GM12878 (cell line): ENCODE measurements around the gene RPGR. TPM values are rescaled to one million over a fixed set of nuclear protein-coding genes. Genes with fewer than 3 reads are reported as not detected.

Source experiments
- ATAC-seq: fragments of 200-7000 bp; cut with Tn5 transposase; 3 replicates; pipeline ENCODE4 v1.9.1; 2020; ENCODE audit warnings: mild to moderate bottlenecking, moderate library complexity
- BruUV-seq: library from RNA; stranded (reverse); fragments of 400-500 nt; replicated peaks from 2 replicates; lab custom pipeline; 2021; lab: Mats Ljungman, UMichigan
- CTCF ChIA-PET: fragments of 300-600 bp; sonication (Branson Sonifier 250); formaldehyde crosslinking; extraction: SDS; loops from one replicate; lab custom pipeline; 2021; ENCODE audit warnings: inconsistent platforms; lab: Yijun Ruan, JAX
- POLR2A ChIA-PET: fragments of 350-600 bp; formaldehyde crosslinking; extraction: SDS; loops from one replicate; lab custom pipeline; 2021; ENCODE audit warnings: inconsistent platforms; lab: Charles Lee
- RAD21 ChIA-PET: fragments of 300-600 bp; sonication (Branson Sonifier 250); formaldehyde crosslinking; loops from one replicate; lab custom pipeline; 2023; ENCODE audit warnings: antibody characterized with exemption; ENCODE audit not compliant: unreplicated experiment; lab: Charles Lee
- SMC1A ChIA-PET: fragments of 300-600 bp; sonication (Branson Sonifier 250); formaldehyde crosslinking; loops from one replicate; lab custom pipeline; 2023; ENCODE audit not compliant: unreplicated experiment, uncharacterized antibody; lab: Charles Lee
- DNase-seq: peaks from one replicate; pipeline ENCODE4 v3.0.0-alpha.2; 2011; ENCODE audit warnings: low read depth, low spot score
- FAIRE-seq: peaks from 3 replicates; lab custom pipeline; 2011; peaks lifted over from hg19 to GRCh38; lab: Jason Lieb, UNC
- H2AFZ ChIP-seq: 2 replicates; pipeline ENCODE4 v1.6.0; 2011; ENCODE audit warnings: low read depth, low read length, control low read depth; ENCODE audit not compliant: control insufficient read depth
- H3K27ac ChIP-seq: 2 replicates; pipeline ENCODE4 v1.5.1; 2011; ENCODE audit warnings: control low read depth; ENCODE audit not compliant: control insufficient read depth, insufficient read depth
- H3K27me3 ChIP-seq, 2 experiments: replicated peaks in 1 of 2; 2 replicates each; pipeline versions ENCODE4 v1.6.0 to v1.6.1; 2011; ENCODE audit warnings: low read length in 1 of 2; ENCODE audit not compliant: control insufficient read depth in 2 of 2, insufficient read depth in 2 of 2
- H3K36me3 ChIP-seq, 2 experiments: 2 replicates each; pipeline ENCODE4 v1.5.1; 2011; ENCODE audit warnings: low read length in 1 of 2; ENCODE audit not compliant: control insufficient read depth in 2 of 2, insufficient read depth in 2 of 2
- H3K4me1 ChIP-seq: 2 replicates; pipeline ENCODE4 v1.6.1; 2011; ENCODE audit warnings: mild to moderate bottlenecking, low read length, moderate library complexity, mixed read lengths; ENCODE audit not compliant: control insufficient read depth, insufficient read depth
- H3K4me2 ChIP-seq: 2 replicates; pipeline ENCODE4 v1.6.0; 2011; ENCODE audit warnings: control low read depth; ENCODE audit not compliant: control insufficient read depth, insufficient read depth
- H3K4me3 ChIP-seq: fragments of 200-600 bp; sonication (generic); 2 replicates; pipeline ENCODE4 v1.5.1; 2016
- H3K79me2 ChIP-seq: 2 replicates; pipeline ENCODE4 v1.6.0; 2011; ENCODE audit warnings: low read length; ENCODE audit not compliant: control insufficient read depth, insufficient read depth
- H3K9ac ChIP-seq: 2 replicates; pipeline ENCODE4 v1.8.0; 2011; ENCODE audit warnings: low read length, control low read depth, mixed read lengths; ENCODE audit not compliant: control insufficient read depth, insufficient read depth
- H3K9me3 ChIP-seq: replicated peaks from 3 replicates; pipeline ENCODE4 v1.5.1; 2011; ENCODE audit warnings: mild to moderate bottlenecking, low read length; ENCODE audit not compliant: control insufficient read depth, insufficient read depth
- H4K20me1 ChIP-seq: 2 replicates; pipeline ENCODE4 v1.6.0; 2011; ENCODE audit not compliant: control insufficient read depth, insufficient read depth
- BCL3 ChIP-seq: IDR thresholded peaks from 2 replicates; pipeline ENCODE4 v1.6.1; 2011; ENCODE audit warnings: borderline replicate concordance, low read depth, mild to moderate bottlenecking, moderate library complexity, low read length; ENCODE audit not compliant: insufficient read depth, poor library complexity, severe bottlenecking
- EP300 ChIP-seq, 2 experiments: fragments of 150-350 bp in 1 of 2; IDR thresholded peaks; 2 replicates each; pipeline ENCODE4 v1.6.1; 2011 to 2012; ENCODE audit warnings: low read depth in 2 of 2, low read length in 2 of 2, borderline replicate concordance in 1 of 2, improper control_type of control experiment in 1 of 2, inconsistent platforms in 1 of 2; ENCODE audit not compliant: control insufficient read depth in 1 of 2
- FOXK2 ChIP-seq: fragments of 450-650 bp; IDR thresholded peaks from 2 replicates; pipeline ENCODE4 v1.6.1; 2017; ENCODE audit warnings: mild to moderate bottlenecking, moderate library complexity
- NBN ChIP-seq: fragments of 450-650 bp; IDR thresholded peaks from 2 replicates; pipeline ENCODE4 v1.6.1; 2016
- NFIC ChIP-seq: IDR thresholded peaks from 2 replicates; pipeline ENCODE4 v1.6.1; 2012; ENCODE audit warnings: low read depth, mild to moderate bottlenecking, inconsistent platforms, low read length, moderate library complexity
- NFXL1 ChIP-seq: fragments of 450-650 bp; IDR thresholded peaks from 2 replicates; pipeline ENCODE4 v1.6.1; 2017; ENCODE audit warnings: antibody characterized with exemption, mild to moderate bottlenecking, borderline replicate concordance
- NR2C2 ChIP-seq: IDR thresholded peaks from 2 replicates; pipeline ENCODE4 v1.6.1; 2011; ENCODE audit warnings: borderline replicate concordance, low read depth; ENCODE audit not compliant: control insufficient read depth, insufficient read length
- REST ChIP-seq: IDR thresholded peaks from 2 replicates; pipeline ENCODE4 v1.6.1; 2012; ENCODE audit warnings: mild to moderate bottlenecking, low read depth, low read length
- SMAD5 ChIP-seq: IDR thresholded peaks from 2 replicates; pipeline ENCODE4 v1.6.1; 2016; ENCODE audit warnings: antibody characterized with exemption, low read depth
- YY1 ChIP-seq: IDR thresholded peaks from 2 replicates; pipeline ENCODE4 v1.6.1; 2011; ENCODE audit warnings: low read depth, mild to moderate bottlenecking, low read length
- WGBS: methylation state at CpG from one replicate; pipeline ENCODE4 v1.1.6; 2016; ENCODE audit warnings: low lambda C conversion rate; ENCODE audit not compliant: insufficient replicate concordance, insufficient coverage; ENCODE audit errors: missing lambda C conversion rate; 5-methylcytosine and 5-hydroxymethylcytosine counted together
- in situ Hi-C: fragments of 300-500 bp; cut with MboI; formaldehyde crosslinking; loops from 9 replicates; pipeline ENCODE4 v1.14.3; 2018; ENCODE audit warnings: mixed read lengths
- intact Hi-C: fragments of 100-400 bp; cut with micrococcal nuclease; formaldehyde crosslinking; loops from one replicate; pipeline ENCODE4 v1.14.2; 2022; ENCODE audit not compliant: unreplicated experiment
- polyA plus RNA-seq, 11 experiments: library from polyadenylated mRNA; depleted of rRNA in 4 of 11; unstranded in 6 of 11; stranded (reverse) in 5 of 11; fragments of >200 nt; fragmentation: Nextera tagmentation in 4 of 11; fragmentation: Illumina TruSeq in 1 of 11; extraction: Ambion mirVana in 4 of 11; extraction: Trizol in 1 of 11; gene quantifications; 1 replicate in 1 of 11; 2 replicates in 10 of 11; pipeline versions ENCODE4 v1.2.1 to v1.2.3, GENCODE V29; 2011 to 2016; ENCODE audit warnings: inconsistent platforms in 2 of 11, missing spikeins in 2 of 11, low read depth in 1 of 11
- total RNA-seq, 4 experiments: library from RNA; depleted of rRNA in 3 of 4; stranded (reverse); fragments of >200 nt in 3 of 4; fragmentation: Illumina TruSeq in 1 of 4; extraction: Trizol in 1 of 4; gene quantifications; 2 replicates each; pipeline versions ENCODE4 v1.2.1 to v1.2.3, GENCODE V29; 2013 to 2021

The RPGR gene
- total and polyA plus RNA-seq, 10 of the 15 experiments (the other 5 are each of a cell fraction or from before 2014, with no cell fraction given), result 5.5 to 13.4 (median 7.6) TPM

DNA sequence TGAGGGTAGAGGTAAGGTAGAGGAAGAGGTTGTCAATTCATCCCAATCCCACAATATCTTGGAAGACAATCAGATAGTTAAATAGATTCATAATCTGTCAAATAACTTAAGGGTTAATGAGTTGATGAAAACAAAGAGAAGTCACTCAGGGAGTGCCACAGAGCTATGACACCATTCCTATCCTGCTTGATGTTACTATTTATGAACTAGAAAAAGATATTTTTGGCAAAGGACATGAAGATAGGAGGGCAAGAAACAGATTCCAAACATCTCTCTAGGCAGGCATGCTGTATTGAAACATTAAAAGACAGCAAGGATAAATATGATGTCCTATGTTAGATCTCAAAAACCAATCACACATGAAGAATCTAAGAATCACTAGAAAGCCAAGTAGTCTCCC lies 103.1 kb downstream of the RPGR start (continued):
- TF ChIP-seq YY1, result no peak
- no peak for TF ChIP-seq NR2C2
- no peak for TF ChIP-seq NFXL1
- no peak for TF ChIP-seq SMAD5
- no peak for TF ChIP-seq NFIC
- no peak for TF ChIP-seq NBN
- TF ChIP-seq BCL3, result no peak
- TF ChIP-seq FOXK2, result no peak

- H3K79me2 ChIP-seq, result no peaks in the 10 kb centered on the region
- H3K36me3 ChIP-seq, result no peaks in the 10 kb centered on the region
- no peak overlapping the region for H2AFZ ChIP-seq
- 40% methylated on average over 10 of the region's 10 CpGs for WGBS
- DNase-seq, result no peak
- H3K4me2 ChIP-seq, result no peak overlapping the region
- SMC1A ChIA-PET, result no interaction called here
- no peaks in the 10 kb centered on the region for H3K9me3 ChIP-seq
- no TSS peak for BruUV-seq
- TF ChIP-seq REST (no peak), EP300 (IDR thresholded peaks at IDR 0.05; ENCODE audit: borderline replicate concordance in 1 of 2, control insufficient read depth in 1 of 2, low read depth in 2 of 2, low read length in 2 of 2) (no peak)
- RAD21 ChIA-PET, result no interaction called here
- CTCF ChIA-PET, result no interaction called here
- no peak for FAIRE-seq
- H3K9ac ChIP-seq, result no peak overlapping the region
- peaks cover 2 to 7% of the 10 kb centered on the region in 2 experiments; a peak in 3 of 4 replicates for H3K27me3 ChIP-seq
- H3K4me3 ChIP-seq, result no peak overlapping the region
- H4K20me1 ChIP-seq, result no peaks in the 10 kb centered on the region
- in situ Hi-C loops, result no loop called here
- no peaks in the 10 kb centered on the region for H3K4me1 ChIP-seq
- no peak overlapping the region for H3K27ac ChIP-seq
- intact Hi-C loops, result no loop called here
- POLR2A ChIA-PET, result no interaction called here
- ATAC-seq, result no peak
These were observed 105.8 kb downstream of the RPGR start for GRCh38 chrX:38221391-38221929.
